Fibroblast of mammary gland (primary cell): ENCODE data around the gene LAMA2.

Experiments used
- DNase-seq: peaks from one replicate; pipeline ENCODE4 v3.0.0-alpha.2; 2010; ENCODE audit warnings: low read depth
- H3K4me3 ChIP-seq: 2 replicates; pipeline ENCODE4 v1.5.1; 2011; ENCODE audit warnings: low read depth, mild to moderate bottlenecking, low read length, moderate library complexity; ENCODE audit not compliant: control insufficient read depth
- CTCF ChIP-seq: conservative IDR thresholded peaks from 2 replicates; pipeline ENCODE4 v1.5.1; 2011; ENCODE audit warnings: low read depth, low read length, inconsistent platforms; ENCODE audit not compliant: control insufficient read depth, insufficient read depth

LAMA2 gene

DNA sequence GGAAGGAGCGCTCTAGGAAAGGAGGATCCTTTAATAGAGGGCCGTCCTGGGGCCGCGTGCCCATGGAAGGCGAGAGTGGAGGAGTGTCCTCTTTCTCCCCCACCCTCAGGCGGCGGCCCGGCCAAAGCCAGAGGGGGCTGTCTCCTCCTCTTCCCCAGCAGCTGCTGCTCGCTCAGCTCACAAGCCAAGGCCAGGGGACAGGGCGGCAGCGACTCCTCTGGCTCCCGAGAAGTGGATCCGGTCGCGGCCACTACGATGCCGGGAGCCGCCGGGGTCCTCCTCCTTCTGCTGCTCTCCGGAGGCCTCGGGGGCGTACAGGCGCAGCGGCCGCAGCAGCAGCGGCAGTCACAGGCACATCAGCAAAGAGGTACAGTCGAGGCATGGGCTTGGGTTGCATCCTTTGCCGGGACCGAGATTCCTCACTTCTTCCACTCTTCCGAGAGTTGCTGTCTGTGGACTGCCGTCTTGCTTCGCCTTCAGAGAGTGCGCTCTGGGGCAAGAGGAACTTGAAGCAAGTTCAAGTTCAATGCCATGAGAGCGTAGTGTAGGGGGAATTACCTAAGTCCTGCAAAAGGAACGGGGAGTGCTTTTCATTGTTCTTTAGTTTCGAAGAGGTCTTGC, at the start of gene LAMA2:
Gene LAMA2 (plus strand): TSS at position 148 of the 621 bp plus-strand sequence. CDS start 108 bp downstream, at position 256.
- H3K4me3 ChIP-seq = peak within 1 kb of the TSS; percentile 54
- TF ChIP-seq CTCF = no peak
- DNase-seq = peak; percentile 73

- TF ChIP-seq CTCF = no peak
- DNase-seq = no peak
- H3K4me3 ChIP-seq = no peak overlapping the region
These were observed 46.2 kb upstream of the LAMA2 start for GRCh38 chr6:128836761-128837160.

GRCh38 chr6:128841518-128841917, 41.4 kb upstream of the LAMA2 start:
- no peak overlapping the region for H3K4me3 ChIP-seq
- no peak for TF ChIP-seq CTCF
- DNase-seq = no peak

GRCh38 chr6:128844598-128844997, 38.3 kb upstream of the LAMA2 start:
- H3K4me3 ChIP-seq = no peak overlapping the region
- no peak for DNase-seq
- TF ChIP-seq CTCF = no peak

DNA sequence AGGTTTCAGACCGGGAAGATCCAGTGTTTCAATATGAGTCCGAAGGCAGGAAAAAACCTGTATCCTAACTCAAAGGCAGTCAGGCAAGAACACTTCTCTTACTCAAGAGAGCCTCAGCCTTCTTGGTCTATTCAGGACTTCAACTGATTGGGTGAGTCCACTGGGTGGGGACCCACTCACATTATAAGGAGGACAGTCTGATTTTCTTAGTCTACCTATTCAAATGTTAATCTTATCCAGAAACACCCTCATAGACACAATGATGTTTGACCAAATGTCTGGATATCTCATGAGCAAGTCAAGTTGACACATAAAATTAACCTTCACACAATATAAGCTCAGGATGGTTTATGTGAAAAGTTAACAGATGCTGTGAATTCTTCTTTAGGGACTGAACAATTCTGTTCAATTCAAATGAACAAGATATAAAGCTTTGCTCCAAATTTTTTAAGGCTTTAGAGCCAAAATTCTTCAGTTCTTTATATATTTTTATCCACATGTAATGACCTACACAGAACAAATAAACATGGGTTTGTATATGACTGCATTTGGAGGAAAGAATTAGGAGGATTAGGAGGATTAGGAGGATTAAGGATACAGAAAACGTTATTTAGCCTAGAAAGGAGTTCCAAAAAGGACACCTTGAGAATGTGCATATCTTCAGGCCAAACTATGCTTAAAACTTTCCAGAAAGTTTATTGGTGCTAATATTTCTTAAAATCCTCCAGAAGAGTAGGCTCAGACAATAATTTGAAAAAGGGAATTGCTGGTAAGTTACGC, 35.3 kb upstream of the LAMA2 start:
- TF ChIP-seq CTCF = no peak
- no peak overlapping the region for H3K4me3 ChIP-seq
- no peak for DNase-seq

- no peak for DNase-seq
- H3K4me3 ChIP-seq = no peak overlapping the region
- TF ChIP-seq CTCF = no peak
These were observed 34.6 kb upstream of the LAMA2 start for GRCh38 chr6:128848212-128848935.
